Astrocyte of the spinal cord (primary cell): Measurements from ENCODE around the gene SMOC2.

Source experiments
- DNase-seq: peaks from one replicate; pipeline ENCODE4 v3.0.0; 2011; ENCODE audit warnings: low read depth, low spot score
- H3K4me3 ChIP-seq: 2 replicates; pipeline ENCODE4 v1.5.1; 2011; ENCODE audit warnings: low read depth, mild to moderate bottlenecking, low read length, moderate library complexity
- CTCF ChIP-seq: IDR thresholded peaks from 2 replicates; pipeline ENCODE4 v1.5.1; 2012; ENCODE audit warnings: low read depth, mild to moderate bottlenecking, low read length, inconsistent platforms
- in situ Hi-C: cut with HindIII; loops from 2 replicates; pipeline ENCODE4 v1.10.0; 2017; ENCODE audit warnings: low sequenced_read_pairs

The SMOC2 gene

DNA sequence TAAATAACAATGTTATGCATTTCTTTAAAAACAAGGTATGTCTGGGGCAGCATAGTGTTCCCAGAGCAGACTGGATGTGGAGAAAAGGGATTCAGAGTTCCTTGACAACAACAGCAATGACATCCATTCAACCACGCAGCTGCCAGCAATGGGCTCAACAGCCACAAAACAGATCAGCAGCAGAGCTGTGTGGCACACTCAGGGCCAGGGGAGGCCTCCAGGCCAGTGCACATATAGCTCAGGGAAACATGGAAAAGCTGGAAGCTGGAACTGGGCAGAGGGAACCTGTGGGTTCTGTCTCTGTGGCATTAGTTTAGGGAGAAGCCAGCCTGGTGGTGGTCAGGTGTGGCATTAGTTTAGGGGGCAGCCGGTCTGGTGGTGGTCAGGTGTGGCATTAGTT, 148.3 kb downstream of the SMOC2 start:
- no peak for DNase-seq
- H3K4me3 ChIP-seq, result no peak overlapping the region
- in situ Hi-C loops, result no loop called here
- no peak for TF ChIP-seq CTCF

DNA sequence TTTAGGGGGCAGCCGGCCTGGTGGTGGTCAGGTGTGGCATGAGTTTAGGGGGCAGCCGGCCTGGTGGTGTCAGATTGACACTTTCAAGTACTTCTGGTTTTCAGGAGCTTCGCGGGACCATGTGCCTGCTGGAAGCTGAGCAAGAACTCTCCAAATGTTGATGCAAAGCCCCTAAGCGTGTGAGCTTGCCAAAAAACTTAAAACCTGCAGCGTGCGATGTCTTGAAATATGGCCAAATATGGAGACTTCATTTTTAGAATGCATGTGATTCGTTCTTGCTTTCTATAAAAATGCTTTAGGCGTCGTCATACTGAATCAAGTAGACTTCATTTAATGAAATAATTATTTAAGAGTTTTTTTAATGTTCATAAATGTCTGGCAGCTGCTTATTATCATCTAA, 149.4 kb downstream of the SMOC2 start:
- in situ Hi-C loops, result no loop called here
- DNase-seq, result no peak
- H3K4me3 ChIP-seq, result no peak overlapping the region
- TF ChIP-seq CTCF, result no peak

DNA sequence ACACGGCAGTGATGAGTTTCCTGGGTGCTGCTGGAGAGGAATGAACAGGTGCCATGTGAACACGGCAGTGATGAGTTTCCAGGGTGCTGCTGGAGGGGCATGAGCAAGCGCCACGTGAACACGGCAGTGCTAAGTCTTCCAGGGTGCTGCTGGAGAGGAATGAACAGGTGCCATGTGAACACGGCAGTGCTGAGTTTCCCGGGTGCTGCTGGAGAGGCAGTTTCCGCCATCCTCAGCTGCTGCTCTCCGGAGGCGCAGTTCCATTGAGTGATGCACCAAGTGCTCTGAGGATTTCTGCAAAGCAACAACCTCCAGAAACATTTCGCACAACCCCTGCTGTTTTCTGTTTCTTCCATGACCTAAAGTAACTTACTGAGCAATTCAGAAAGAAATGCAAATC, 155.4 kb downstream of the SMOC2 start:
- no peak for TF ChIP-seq CTCF
- in situ Hi-C loops, result no loop called here
- no peak for DNase-seq
- H3K4me3 ChIP-seq, result no peak overlapping the region

GRCh38 chr6:168597471-168597875, 156.5 kb downstream of the SMOC2 start:
- in situ Hi-C loops, result no loop called here
- no peak for TF ChIP-seq CTCF
- no peak for DNase-seq
- no peak overlapping the region for H3K4me3 ChIP-seq

- no peak overlapping the region for H3K4me3 ChIP-seq
- in situ Hi-C loops, result no loop called here
- TF ChIP-seq CTCF, result no peak
- no peak for DNase-seq
Observed at GRCh38 chr6:168598251-168599117, 157.5 kb downstream of the SMOC2 start.

- H3K4me3 ChIP-seq, result no peak overlapping the region
- TF ChIP-seq CTCF, result no peak
- DNase-seq, result no peak
- in situ Hi-C loops, result no loop called here
Observed at GRCh38 chr6:168599118-168599494, 158.1 kb downstream of the SMOC2 start.
